ENCODE measurements around the gene PLS1.

PLS1 gene

GRCh38 chr3:142618917-142619461, 22.8 kb downstream of the PLS1 start:
- no peak overlapping the region for H3K27ac ChIP-seq
- TF ChIP-seq CTCF (conservative IDR thresholded peaks at IDR 0.05), result no peak

- no peak overlapping the region for H3K27ac ChIP-seq
- no peak for TF ChIP-seq CTCF (conservative IDR thresholded peaks at IDR 0.05)
These were observed 26.2 kb downstream of the PLS1 start for GRCh38 chr3:142622405-142622804.

GRCh38 chr3:142623194-142623593, 27.0 kb downstream of the PLS1 start:
- H3K27ac ChIP-seq, result no peak overlapping the region
- no peak for TF ChIP-seq CTCF (conservative IDR thresholded peaks at IDR 0.05)

DNA sequence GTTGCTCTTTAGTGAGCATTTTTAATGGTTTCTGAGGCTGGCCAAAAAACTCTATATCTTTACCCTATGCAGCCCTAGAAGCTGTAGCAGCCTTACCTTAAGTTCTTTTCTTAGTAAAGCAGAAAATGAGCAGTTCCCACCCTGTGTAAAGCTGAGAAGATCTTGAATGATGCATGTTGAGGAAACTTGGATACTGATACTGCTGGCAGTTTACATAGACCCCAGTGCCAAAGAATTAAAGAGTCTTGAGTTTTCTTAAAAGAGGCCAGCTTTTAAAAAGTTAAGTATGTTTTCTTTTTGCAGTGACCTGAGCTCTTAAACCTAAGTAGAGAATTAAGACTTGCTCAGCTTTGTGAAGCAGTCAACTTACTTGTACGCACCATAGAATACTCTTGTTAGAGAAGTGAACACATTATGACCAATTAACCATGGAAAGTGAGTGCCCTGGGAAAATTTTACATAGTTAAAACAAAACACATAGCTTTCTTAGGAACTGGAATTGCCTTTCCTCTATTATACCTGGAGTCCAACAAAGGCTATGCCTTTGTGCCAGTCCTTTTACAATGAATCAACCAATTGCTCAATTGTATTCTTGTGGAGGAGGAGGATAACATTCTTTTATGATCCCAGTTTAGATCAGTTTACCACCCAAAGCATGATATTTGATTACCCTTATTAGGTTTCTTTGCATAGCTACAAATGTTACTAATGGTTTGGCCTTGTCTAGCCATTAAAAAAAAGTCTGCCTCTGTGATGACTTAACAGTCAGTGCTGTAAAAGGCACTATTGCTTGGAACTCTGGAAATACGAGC, 28.4 kb downstream of the PLS1 start:
- no peak overlapping the region for H3K27ac ChIP-seq
- no peak for TF ChIP-seq CTCF (conservative IDR thresholded peaks at IDR 0.05)

DNA sequence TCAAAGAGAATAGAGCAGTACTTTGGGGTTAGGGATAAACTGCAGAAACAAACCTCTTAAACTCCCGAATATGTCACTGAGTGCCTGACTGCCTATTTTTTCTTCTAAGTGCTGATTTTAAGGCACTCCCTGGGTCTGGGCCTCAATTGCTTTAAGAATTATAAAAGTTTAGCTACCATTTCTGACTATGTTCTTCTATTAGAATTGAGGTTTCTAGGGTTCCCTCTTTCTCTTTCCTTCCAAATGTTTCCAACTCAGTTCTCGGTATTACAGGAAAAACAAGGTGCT, 28.9 kb downstream of the PLS1 start:
- no peak overlapping the region for H3K27ac ChIP-seq
- no peak for TF ChIP-seq CTCF (conservative IDR thresholded peaks at IDR 0.05)

GRCh38 chr3:142626971-142627370, 30.8 kb downstream of the PLS1 start:
- TF ChIP-seq CTCF (conservative IDR thresholded peaks at IDR 0.05), result no peak
- H3K27ac ChIP-seq, result no peak overlapping the region

- TF ChIP-seq CTCF (conservative IDR thresholded peaks at IDR 0.05), result no peak
- no peak overlapping the region for H3K27ac ChIP-seq
These were observed 32.6 kb downstream of the PLS1 start for GRCh38 chr3:142628801-142629200.
